GM13977 (cell line): ENCODE results near the gene IZUMO1.

ENCODE experiments used
- DNase-seq: peaks from one replicate; pipeline ENCODE4 v3.0.0; 2012; ENCODE audit warnings: low spot score
- CTCF ChIP-seq: IDR thresholded peaks from 2 replicates; pipeline ENCODE4 v1.5.1; 2012; ENCODE audit warnings: mild to moderate bottlenecking, control low read depth; ENCODE audit not compliant: insufficient read depth; ENCODE audit errors: extremely low read depth, missing control alignments
- in situ Hi-C: fragments of 300-500 bp; cut with MboI; formaldehyde crosslinking; loops from one replicate; pipeline ENCODE4 v1.12.0; 2022; ENCODE audit warnings: low sequenced_read_pairs, low pct_unique_long_range_greater_than_20kb, mixed read lengths, inconsistent platforms; ENCODE audit not compliant: unreplicated experiment

Gene IZUMO1

DNA sequence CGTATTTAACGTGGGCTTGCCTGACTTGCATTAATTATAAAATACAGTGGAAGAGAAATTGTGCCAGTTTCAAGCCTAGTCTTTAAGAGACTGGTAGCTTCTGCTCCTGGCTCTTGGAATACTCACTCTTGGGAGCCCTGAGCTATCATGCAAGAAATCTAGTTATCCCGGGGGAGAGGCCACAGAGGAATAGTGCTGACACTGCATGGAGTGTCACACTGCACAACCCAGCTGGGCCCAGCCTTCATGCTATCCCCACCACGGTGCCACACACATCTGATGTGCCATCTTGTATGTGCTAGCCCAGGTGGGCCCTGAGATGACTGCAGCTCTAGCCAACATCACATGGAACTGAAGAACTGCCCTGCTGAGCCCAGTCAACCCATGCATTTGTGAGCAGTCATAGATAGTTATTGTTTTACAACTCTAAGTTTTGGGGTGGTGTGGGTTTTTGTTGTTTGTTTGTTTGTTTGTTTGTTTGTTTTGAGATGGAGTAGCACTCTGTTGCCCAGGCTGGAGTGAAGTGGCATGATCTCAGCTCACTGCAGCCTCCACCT, 35.5 kb downstream of the IZUMO1 start:
- in situ Hi-C loops, result no loop called here
- TF ChIP-seq CTCF, result no peak
- DNase-seq, result no peak

GRCh38 chr19:48708471-48708870, 38.2 kb downstream of the IZUMO1 start:
- no peak for TF ChIP-seq CTCF
- in situ Hi-C loops, result no loop called here

DNA sequence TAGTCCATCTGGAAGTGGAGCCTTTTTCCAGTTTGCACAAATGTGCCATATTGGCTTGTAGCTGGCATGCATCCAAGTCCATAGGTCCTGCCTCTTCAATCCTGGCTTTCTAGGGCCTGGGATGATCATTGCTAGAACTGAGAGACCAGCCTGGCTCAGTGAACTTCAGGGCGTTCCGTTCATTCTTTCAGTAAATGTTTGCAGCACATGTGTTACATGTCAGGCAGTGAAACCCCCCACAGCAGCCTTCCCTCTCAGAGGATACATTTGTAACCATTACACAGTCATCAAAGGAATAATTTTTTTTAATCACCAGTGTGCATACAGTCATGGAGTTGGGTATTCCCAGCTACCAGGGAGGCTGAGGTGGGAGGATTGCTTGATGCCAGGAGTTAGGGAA, 41.3 kb downstream of the IZUMO1 start:
- no peak for DNase-seq
- in situ Hi-C loops, result no loop called here
- no peak for TF ChIP-seq CTCF

More at GRCh38 chr19:48708471-48708870, 38.2 kb downstream of the IZUMO1 start:
- DNase-seq, result no peak

DNA sequence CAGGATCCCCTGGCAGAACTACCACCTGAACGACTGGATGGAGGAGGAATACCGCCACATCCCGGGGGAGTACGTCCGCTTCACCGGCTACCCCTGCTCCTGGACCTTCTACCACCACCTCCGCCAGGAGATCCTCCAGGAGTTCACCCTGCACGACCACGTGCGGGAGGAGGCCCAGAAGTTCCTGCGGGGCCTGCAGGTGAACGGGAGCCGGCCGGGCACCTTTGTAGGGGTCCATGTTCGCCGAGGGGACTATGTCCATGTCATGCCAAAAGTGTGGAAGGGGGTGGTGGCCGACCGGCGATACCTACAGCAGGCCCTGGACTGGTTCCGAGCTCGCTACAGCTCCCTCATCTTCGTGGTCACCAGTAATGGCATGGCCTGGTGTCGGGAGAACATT, 43.4 kb downstream of the IZUMO1 start:
- no peak for TF ChIP-seq CTCF
- no peak for DNase-seq
- in situ Hi-C loops, result no loop called here

- no peak for TF ChIP-seq CTCF
- in situ Hi-C loops, result no loop called here
- DNase-seq, result no peak
Measured at GRCh38 chr19:48702701-48703100, 44.0 kb downstream of the IZUMO1 start.

DNA sequence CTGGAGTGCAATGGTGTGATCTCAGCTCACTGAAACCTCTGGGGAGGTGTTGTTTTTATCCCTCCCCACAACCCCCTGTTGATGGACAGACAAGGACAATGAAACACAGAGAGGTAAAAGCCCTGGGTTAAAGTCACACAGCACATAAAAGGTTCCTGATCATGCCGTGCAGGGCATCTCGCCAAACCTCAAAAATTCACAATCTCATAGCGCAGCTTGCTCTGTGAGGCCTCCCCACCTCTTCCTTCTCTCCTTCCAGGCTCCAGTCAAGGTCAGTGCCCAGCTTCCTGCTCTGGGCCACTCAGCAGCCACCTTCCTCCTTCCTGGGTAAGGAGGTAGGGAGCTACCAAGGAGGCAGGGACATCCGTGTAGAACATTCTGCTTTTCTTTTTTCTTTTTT, 48.7 kb downstream of the IZUMO1 start:
- no peak for TF ChIP-seq CTCF
- in situ Hi-C loops, result no loop called here
- no peak for DNase-seq
